ENCODE measurements around the gene MAP3K12. TPM values are rescaled to one million over a fixed set of nuclear protein-coding genes. Genes with fewer than 3 reads are reported as not detected.

MAP3K12 gene
- total RNA-seq, 2 donors from 2014 or later: 9.1 to 9.7 TPM

DNA sequence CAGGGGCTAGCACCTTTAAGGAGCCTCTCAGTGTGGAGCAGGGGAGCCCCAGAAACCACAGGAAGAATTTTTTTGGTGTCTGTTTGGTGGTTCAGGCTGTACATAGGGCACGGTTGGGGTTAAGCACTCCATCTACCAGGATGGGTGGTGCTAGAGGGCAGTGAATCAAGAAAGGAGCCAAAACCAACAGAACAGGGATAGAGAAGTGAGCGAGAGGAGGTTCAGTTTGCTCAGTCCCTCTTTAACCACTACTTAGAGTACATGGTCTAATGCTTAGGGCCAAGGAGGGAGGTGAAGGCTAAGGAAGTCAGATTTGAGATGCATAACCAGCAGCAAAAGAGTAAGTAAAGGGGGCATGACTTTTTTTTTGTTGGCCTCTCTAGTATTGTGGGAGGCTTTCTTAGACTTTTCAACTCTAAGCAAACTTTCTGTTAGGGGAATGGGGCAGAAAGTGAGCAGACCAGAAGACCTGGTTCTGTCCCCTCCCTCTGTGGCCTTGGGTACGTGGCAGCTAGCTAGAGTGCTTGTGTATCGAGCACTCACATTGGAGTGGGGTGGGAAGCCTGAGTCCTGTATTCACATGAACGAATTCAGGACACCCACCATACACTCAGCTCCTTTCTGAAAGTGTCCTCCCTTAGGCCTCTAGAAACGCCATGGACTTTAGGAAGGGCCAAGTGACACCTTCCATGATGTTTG lies 14.6 kb upstream of the MAP3K12 start:
- no peak for DNase-seq
- intact Hi-C loops (cut with DNase I): no loop called here
- peak in 1 of 2 donors; percentile 25 for ATAC-seq

DNA sequence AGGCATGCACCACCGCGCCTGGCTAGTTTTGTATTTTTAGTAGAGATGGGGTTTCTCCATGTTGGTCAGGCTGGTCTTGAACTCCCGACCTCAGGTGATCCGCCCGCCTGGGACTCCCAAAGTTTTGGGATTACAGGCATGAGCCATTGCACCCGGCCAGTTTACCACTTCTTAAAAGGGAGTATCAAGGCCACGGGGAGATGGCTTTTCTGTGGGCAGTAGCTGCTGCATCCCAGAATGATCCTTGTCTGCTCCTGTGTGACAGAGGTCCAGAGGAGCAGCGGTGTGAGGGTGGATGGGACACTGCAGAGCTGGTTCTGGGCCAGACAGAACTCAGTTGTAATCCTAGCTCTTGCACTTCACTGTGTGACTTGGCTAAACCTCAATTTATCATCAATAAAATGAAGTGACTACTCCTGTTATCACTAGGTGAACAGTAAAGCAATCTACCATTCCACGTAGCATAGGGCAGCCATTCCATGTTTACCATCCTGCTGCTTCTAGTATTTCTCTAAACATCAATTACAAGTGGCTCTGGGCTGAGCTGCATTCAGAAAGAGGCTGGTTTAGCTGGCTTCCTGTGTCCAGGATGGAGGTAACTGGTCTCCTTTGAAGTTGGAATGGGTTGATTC lies 11.0 kb upstream of the MAP3K12 start:
- DNase-seq (no peak), ATAC-seq (no peak)
- intact Hi-C loops (cut with DNase I): no loop called here

DNA sequence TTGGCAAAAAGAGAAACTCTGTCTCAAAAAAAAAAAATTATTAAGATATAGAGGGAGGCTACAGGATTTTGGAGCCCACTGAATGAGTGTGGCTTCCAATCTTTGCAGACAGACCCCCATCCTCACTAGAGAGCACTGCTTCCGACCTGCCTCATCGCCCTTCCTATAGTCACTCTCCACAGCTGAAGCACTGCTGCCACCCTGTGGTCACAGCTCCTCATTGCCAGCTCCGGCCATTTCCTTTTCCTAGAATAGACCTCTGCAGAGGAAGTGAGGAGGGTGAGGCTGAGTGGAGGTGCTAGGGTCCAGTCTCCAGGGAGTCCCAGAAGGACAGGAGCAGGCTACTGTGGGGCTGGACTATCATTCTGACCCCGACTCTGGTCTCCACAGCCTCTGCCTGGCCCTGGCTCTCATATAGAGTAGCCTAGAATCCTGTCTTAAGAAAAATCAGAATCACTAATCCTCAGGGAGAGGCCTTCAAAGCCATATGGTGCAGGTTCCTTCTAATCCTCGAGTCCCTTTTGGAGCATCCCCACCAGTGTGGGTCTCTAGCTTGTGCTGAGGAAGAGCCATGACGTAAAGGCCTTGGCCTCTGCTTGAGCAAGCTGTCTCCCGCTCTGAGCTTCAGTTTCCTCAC lies 9.4 kb upstream of the MAP3K12 start:
- DNase-seq: peak; percentile 84
- intact Hi-C loops (cut with DNase I): loop anchor here (5.0 to 10.0 kb wide), 2 partner anchors 156 to 184 kb away; partner anchors contain the start of gene AAAS (in 1 of the 2)
- peak; percentile 82 to 84 for ATAC-seq

DNA sequence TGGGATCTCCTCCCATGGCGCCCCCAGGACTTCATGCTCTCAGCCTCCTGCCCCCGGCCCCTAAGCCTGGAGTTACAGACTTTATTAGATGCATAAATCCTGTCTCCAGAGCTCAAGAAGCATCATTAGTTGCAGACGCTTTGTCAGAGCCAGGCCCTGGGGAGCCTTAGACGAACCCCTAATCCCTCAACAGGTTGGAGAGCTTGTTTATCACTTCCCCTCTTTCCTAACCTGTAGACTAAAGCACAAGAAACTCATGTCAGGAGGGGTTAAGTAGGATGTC lies 8.3 kb upstream of the MAP3K12 start:
- DNase-seq (no peak), ATAC-seq (no peak)
- intact Hi-C loops (cut with DNase I): loop anchor here (5.0 to 10.0 kb wide), 2 partner anchors 155 to 183 kb away; partner anchors contain the start of gene AAAS (in 1 of the 2)

DNA sequence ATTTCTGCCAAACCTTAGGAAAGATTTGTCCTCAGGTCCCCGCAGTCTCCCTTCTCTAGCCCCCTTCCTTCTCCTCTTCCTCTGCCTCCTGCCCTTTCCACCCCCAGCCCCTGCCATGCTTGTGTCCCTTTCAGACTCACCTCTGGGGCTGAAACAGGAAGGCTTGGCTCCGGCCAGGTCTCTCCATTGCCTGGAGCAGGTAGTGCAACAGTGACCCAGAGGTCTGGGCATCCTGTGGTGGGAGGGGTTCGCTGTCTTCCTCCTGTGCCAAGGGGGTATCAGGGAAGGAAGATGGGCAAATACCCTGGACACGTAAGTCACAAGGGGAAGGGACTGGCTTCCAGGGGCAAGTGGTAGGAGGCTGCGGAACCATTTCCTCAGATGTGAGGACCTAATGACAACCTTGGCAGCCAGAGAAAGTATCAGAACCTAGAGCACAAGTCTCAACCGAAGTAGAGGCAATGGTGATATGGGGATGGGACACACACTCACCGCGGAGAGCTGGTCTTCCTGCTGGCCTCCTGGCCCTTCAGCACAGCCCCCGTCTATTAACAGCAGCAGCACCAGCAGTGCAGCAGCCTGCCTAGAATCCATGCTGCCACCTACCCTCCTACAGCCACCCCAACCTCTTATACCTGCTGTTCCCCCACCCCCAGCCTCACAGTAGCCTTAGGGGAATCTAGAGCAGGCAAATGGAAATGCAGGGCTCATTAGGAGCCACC lies 7.8 kb upstream of the MAP3K12 start, which contains the start of gene NPFF:
Gene NPFF (minus strand): TSS at position 604 of the 722 bp plus-strand sequence. CDS start 10 bp downstream, at position 594.
- intact Hi-C loops (cut with DNase I): loop anchor here (5.0 to 10.0 kb wide), 2 partner anchors 155 to 182 kb away; partner anchors contain the start of gene AAAS (in 1 of the 2)
- ATAC-seq: no peak
- no peak for DNase-seq

DNA sequence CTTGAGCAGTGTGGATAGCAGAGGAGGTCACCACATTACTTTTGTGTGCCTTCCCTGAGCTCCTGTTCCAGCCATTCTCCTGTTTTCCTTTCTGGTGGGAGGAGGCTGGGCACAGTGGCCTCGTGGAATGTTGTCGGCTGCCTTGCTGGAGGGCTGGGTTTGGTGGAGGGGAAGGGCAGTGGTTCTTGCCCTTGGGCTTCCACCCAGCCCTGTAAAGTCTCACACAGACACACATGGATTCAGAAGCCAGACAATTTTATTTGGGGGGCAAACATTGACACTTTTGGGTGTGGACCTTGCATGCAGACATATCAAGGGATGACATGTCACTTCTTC lies 7.2 kb upstream of the MAP3K12 start:
- intact Hi-C loops (cut with DNase I): loop anchor here (5.0 to 10.0 kb wide), 2 partner anchors 154 to 182 kb away; partner anchors contain the start of gene AAAS (in 1 of the 2)
- no peak for DNase-seq
- ATAC-seq: no peak

DNA sequence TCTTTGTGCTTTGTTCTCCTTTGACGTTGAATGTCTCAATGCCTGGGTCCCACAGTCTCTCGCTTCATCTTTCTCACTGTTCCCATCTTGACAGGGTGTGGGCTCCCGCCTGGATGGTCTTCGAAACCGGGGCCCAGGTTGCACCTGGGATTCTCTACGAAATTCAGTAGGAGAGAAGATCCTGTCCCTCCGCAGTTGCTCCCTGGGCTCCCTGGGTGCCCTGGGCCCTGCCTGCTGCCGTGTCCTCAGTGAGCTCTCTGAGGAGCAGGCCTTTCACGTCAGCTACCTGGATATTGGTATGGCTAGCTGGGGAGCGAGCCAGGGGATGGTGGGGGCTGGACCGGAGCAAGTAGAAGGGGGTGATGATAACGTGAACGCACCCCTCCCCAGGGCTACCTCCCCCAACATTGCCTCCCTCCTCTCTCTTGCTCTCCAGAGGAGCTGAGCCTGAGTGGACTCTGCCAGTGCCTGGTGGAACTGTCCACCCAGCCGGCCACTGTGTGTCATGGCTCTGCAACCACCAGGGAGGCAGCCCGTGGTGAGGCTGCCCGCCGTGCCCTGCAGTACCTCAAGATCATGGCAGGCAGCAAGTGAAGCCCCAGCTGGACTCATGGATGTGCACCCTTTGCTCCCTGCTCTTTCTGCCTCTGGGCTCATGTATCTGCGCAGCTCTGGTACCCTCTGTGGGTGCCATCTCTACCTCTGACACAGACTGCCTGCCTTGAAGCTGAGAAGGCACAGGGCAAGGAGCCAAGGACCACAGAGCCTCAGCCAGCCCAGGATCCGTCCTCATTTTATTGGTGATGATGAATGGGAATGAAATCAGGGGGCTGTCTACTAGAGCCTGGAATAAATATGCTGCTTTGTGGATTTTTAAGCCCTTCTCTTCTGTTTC lies 6.5 kb upstream of the MAP3K12 start:
- DNase-seq: no peak
- intact Hi-C loops (cut with DNase I): loop anchor here (5.0 to 10.0 kb wide), 2 partner anchors 154 to 181 kb away; partner anchors contain the start of gene AAAS (in 1 of the 2)

DNA sequence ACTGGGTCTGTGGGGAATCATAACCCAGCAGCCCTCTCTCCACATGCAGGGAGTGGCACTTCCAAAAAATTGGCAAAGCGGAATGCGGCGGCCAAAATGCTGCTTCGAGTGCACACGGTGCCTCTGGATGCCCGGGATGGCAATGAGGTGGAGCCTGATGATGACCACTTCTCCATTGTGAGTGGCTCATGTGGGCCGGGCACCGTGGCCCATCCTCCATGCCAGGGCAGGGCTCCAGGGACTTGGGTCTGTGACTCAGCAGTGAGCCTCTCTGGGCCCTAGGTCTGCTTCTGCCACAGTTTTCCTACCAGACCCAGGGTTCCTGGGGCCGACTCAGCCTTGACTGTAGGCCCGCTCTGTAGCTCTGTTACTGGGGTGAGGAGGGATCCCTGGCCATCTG lies 5.8 kb upstream of the MAP3K12 start:
- ATAC-seq (no peak), DNase-seq (peak; percentile 38)
- intact Hi-C loops (cut with DNase I): loop anchor here (5.0 to 10.0 kb wide), 2 partner anchors 153 to 180 kb away; partner anchors contain the start of gene AAAS (in 1 of the 2)

More for the DNA sequence above, 6.5 kb upstream of the MAP3K12 start:
- ATAC-seq: no peak

DNA sequence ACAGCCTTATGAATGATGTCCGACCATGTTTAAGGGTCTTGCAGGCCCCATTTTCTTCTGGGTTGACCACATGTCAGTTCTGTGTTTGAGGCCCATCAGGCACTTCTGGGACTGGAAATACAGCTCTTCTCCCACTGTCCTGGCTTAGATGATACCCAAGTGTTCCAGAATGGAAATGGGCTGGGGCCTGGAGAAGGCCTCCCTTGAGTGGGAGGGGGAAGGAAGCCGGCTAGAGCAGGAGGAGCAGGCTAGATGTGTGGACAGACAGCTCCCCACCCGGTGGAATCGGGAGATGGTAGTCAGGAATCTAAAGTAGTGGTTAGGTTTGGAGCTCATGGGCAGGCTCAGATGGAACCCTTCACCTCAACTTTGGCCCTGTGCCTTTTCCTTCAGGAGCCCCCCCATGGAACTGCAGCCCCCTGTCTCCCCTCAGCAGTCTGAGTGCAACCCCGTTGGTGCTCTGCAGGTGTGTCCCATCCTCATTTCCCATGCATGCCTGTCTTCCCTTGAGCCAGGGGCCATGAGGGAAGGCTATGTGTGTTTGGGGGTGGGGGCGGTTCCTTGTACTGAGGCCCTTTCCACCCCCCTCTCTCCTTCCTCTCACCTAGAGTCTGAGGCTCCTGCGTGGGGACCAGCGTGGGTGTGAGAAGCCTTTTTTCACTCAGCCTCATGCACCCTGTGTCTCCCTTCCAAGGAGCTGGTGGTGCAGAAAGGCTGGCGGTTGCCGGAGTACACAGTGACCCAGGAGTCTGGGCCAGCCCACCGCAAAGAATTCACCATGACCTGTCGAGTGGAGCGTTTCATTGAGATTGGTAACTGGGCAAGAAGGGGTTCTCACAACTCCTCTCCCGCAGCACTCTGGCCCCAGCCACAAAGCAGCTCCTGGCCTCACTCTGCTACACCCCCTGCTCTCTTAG lies 5.0 kb upstream of the MAP3K12 start:
- no peak for ATAC-seq
- intact Hi-C loops (cut with DNase I): loop anchor here in 1 of 2 donors (5.0 to 10.0 kb wide), 2 partner anchors 52 to 179 kb away; partner anchors contain the start of genes AAAS and PCBP2
- no peak for DNase-seq

DNA sequence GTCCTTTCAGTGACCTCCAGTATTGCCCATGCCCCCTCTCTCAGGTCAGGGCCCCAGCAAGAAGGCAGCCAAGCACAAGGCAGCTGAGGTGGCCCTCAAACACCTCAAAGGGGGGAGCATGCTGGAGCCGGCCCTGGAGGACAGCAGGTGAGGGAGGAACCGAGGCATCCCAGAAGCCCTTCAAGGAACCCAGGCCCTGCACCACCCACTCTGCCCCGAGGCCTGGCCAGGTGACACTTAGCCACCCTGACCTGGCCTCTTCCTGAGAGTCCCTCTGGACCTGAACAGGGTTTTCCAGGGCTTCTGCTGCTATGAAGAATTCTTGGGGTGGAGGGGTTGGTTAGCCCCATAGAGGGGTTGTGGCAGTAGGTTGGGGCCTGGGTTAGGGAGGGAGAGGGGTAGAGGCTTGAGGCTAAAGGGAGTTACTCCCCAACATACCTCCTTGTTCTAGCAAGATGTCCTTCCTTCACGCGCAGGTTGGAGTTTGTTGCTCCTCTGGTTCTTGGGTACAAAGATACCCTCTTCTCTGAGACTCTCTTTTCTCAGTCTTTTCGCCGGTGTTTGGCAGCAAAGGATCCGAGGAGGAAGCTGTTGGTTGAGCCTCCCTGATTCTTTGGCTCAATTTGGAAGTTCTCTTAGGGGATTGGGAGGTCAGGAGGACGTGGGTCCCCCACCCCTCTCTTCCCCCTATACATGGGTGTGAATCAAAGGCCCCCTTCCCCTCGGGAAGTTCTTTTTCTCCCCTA lies 3.9 kb upstream of the MAP3K12 start:
- DNase-seq: no peak
- ATAC-seq: no peak

DNA sequence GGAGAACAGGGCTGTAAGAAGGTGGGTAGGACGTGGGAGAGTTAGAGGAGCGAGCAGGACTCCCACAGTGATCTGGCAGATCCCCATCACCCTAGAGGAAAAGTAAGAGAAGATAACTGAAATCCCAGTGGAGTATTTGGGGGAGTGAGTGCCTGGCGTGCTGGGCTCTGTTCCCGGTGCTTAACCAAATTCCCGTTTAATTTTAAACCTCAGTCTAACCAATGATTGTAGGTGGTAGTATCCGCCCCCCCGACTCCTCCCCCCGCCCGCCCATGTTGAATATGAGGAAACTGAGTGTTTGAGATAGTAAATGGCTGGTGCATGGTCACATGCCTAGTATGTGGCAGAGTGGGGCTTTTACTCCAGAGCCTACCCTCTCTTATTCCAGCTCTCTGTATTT lies 3.1 kb upstream of the MAP3K12 start:
- intact Hi-C loops (cut with DNase I): loop anchor here in 1 of 2 donors (5.0 to 10.0 kb wide), 2 partner anchors 50 to 178 kb away; partner anchors contain the start of genes AAAS and PCBP2
- peak in 1 of 2 donors; percentile 0 for ATAC-seq
- no peak for DNase-seq

More for the DNA sequence above, 3.9 kb upstream of the MAP3K12 start:
- intact Hi-C loops (cut with DNase I): loop anchor here in 1 of 2 donors (5.0 to 10.0 kb wide), 2 partner anchors 51 to 178 kb away; partner anchors contain the start of genes AAAS and PCBP2

DNA sequence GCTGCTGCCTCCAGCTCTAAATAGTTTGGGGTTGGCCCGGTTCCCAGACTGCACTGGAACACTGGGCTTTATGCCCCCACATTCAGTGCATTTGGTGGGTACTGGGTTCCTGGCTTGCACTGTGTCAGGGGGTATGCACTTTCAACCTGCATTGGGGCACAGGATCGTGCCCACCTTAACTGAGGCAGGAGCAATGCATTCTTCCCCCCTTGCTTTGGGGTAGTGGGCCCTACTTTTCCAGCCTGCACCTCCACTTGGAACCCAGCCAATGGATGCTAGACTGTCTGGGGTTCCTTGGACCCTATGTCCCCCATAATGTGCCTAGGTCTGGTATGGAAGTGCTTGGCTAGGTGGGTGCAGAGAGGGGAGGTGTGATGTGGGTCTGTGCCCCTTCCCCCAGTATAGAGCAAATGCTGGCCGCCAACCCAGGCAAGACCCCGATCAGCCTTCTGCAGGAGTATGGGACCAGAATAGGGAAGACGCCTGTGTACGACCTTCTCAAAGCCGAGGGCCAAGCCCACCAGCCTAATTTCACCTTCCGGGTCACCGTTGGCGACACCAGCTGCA lies 2.4 kb upstream of the MAP3K12 start:
- intact Hi-C loops (cut with DNase I): loop anchor here in 1 of 2 donors (5.0 to 10.0 kb wide), 2 partner anchors 49 to 177 kb away; partner anchors contain the start of genes AAAS and PCBP2
- no peak for DNase-seq
- ATAC-seq: no peak

DNA sequence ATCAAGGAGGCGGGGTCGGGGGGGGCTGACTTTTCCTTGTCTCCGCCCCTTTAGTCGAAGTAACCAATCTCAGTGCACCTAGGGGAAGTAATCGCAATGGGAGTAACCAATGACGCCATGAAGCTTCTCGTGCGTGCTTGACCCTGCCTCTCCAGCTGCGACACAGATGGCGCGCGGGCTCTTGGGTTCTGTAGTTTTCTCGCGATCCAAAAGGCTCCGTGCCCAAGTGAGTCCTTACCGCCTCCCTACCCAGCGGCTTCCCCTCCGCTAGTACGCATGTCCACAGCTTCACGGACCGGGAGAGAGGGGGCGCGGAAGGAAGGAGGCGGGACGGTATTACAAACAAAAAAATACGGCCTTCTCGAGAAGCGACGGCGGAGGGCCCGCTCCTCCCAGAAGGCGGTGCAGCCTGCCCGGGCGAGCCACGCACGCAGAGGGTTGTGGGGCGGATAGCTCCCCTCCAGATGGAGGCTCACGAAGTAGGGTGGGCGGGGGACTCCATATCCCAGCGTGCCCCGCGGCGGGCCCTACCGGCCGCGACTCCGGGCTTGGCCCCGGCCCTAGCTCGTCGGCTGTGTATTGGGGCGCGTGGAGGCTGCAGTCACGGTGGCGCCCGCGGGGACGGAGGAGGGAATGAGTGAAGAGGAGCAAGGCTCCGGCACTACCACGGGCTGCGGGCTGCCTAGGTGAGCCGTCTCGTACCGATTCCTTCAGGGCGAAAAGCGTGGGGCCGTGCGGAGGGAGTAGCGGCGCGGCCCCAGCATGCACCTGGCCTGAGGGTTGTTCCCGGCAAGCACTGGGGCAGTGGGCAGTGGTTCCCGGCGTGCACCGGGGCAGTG lies 1.7 kb upstream of the MAP3K12 start, which contains the start of gene TARBP2:
Gene TARBP2 (plus strand): TSS at position 508 of the 839 bp plus-strand sequence. CDS start 126 bp downstream, at position 634.
- intact Hi-C loops (cut with DNase I): loop anchor here in 1 of 2 donors (5.0 to 10.0 kb wide), 2 partner anchors 49 to 176 kb away; partner anchors contain the start of genes AAAS and PCBP2
- ATAC-seq (peak; percentile 84 to 88), DNase-seq (peak; percentile 98)

DNA sequence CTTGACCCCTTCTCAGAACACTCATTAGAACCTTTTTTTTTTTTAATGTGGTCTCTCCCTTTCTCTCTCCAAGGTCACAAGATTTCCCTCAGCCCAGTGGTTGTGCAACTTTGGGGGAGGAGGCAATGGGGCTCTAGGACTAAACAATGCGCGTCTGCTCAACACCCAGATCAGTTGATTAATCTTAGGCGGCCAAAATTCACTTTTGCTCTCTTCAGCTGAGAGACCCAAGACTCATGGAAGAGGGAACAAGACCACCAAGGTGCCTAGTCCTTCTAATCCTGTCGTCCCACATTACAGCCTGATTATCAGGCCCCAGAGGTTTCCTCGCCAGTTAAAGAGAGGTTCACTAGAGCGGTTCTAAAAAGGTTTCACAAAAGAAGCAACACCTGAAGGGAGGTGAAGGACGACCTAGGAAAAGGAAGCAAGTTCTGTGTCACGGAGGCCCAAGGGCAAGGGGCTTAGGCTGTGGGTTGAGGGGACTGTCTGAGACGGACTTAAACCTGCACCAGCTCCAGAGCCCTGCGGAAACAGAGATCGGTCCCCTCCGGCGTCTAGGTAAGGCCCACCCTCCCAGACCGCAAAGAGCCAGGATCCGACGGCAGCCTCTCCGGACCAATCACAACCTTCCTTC lies 1.0 kb upstream of the MAP3K12 start:
- ATAC-seq: peak; percentile 1 to 10
- intact Hi-C loops (cut with DNase I): loop anchor here in 1 of 2 donors (5.0 to 10.0 kb wide), 2 partner anchors 48 to 175 kb away; partner anchors contain the start of genes AAAS and PCBP2
- peak; percentile 71 for DNase-seq
